LNCAP (cell line): ENCODE measurements around the gene BCL2A1.

Experiments
- TF ChIP-seq, protein P1 (sequence below): fragments of 450-650 bp; IDR thresholded peaks from 2 replicates; pipeline ENCODE4 v1.5.1; 2017; ENCODE audit warnings: mild to moderate bottlenecking

The BCL2A1 gene

DNA sequence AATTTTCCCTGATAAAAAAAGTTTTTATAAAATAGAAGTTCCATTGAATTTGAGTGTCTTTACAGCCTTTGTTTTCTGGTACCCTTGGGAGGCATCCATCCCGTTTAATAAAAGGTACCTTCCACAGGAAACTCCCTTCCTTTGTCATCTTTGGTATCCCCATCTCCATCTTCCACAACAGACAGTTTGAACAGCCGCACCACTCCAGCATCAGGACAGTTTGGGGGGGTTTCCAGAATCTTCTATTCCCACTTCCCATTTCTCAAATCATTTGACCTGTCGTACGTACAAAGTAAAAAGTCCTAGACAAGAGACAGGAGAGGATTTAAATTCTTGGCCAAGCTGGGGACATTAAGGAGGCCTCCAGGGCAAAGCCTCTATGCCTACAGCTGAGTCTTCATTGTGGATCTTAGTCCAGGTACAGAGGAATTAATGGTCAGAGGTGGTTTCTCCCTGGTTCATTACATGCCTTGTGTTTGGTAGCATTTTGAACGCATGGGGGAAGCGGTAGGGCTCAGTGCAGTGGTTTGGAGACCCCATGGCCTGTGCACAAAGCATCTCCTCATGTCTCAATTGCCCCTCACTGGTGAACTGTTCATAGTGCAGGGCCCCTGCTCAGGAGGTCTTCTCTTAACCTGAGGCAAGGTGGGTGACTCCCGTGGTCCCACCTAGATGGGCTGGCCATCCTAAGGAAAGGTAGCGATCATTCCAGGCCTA, 19.4 kb upstream of the BCL2A1 start:
- TF ChIP-seq, protein P1, sequence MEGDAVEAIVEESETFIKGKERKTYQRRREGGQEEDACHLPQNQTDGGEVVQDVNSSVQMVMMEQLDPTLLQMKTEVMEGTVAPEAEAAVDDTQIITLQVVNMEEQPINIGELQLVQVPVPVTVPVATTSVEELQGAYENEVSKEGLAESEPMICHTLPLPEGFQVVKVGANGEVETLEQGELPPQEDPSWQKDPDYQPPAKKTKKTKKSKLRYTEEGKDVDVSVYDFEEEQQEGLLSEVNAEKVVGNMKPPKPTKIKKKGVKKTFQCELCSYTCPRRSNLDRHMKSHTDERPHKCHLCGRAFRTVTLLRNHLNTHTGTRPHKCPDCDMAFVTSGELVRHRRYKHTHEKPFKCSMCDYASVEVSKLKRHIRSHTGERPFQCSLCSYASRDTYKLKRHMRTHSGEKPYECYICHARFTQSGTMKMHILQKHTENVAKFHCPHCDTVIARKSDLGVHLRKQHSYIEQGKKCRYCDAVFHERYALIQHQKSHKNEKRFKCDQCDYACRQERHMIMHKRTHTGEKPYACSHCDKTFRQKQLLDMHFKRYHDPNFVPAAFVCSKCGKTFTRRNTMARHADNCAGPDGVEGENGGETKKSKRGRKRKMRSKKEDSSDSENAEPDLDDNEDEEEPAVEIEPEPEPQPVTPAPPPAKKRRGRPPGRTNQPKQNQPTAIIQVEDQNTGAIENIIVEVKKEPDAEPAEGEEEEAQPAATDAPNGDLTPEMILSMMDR = no peak

DNA sequence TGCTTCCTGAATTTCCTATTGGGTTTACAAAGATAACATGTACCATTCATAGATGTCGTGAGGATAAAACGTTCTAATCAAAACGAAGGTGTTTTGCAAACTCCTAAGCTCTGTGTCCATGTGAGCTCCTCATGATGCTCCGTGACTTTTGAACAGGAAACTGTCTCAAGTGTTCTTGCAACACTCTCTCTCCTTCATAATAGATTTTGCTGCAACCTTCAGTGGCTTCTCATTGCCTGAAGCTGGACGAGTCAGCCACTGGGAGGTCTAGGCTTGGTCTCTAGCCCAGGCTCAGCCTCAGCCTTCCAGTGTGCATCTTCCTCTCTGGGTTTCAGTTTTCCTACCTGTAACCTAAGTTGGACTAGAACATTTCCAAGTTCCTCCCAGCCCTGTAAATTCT, 18.7 kb upstream of the BCL2A1 start:
- TF ChIP-seq, protein P1 = no peak

DNA sequence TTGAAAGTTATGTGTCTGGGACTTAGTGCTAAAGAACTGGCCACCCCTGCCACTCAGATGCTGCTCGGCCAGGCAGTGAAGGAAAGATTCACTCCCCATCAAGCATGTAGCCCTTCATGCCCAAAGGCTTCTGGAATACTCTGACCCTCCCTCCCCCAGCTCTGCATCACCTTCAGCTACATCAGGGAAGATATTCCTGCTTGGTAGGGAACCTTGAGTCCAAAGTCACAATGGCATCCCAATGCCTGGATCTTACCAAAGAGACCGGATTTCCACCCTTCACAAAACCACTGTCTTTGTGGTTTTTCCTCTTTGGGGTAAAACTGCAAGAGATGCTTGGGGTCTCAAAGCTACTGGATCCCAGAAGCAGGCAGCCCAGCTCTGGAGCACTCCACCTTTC, 18.2 kb upstream of the BCL2A1 start:
- TF ChIP-seq, protein P1 = no peak

DNA sequence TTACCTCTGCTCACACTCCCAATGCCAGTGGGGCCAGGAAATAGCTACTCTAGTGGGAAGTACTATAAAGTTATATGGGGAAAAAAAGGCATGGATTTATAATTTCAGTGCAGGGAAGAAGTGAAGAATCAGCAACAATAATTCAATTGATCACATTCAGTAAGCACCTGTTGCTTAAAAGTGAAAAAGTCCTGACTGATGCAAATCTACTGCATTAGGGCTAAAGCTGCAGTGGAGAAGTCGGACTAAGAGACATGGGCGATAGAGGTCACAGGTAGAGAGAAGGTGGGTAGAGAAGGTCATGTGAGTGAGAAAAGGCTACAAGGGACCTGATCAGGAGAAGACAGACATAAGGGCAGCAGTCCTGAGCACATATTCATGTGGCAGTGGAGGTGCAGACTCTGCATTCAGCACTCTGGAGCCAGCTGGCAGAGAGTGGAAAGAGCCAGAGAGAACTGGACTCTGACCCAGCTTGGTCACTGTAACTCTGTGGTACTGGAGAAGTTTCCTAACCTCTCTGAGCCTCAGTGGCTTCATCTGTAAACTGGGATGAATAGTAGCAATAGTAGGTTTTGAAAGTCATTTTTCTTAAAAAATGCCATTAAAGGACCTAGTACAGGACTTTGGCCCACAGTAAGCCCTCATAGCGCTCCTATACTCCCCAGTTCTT, 17.6 kb upstream of the BCL2A1 start:
- TF ChIP-seq, protein P1 = no peak

DNA sequence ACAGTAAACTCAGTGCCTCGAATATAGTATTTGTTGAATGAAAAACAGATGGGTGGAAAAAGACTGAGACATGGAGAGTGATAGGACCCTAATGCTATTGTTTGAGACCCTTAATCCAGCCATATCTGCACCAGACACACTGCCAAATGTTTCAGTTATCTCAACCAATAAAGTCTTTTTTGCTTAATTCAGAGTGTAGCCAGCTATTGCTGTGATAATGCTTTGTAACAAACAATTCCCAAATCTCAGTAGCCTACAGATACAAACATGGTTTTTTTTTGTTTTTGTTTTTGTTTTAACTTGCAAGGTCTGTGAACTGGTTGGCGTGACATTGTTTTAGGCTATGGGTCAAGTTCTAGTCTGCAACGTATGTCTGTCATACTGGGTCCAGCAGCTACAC, 17.0 kb upstream of the BCL2A1 start:
- TF ChIP-seq, protein P1 = no peak

DNA sequence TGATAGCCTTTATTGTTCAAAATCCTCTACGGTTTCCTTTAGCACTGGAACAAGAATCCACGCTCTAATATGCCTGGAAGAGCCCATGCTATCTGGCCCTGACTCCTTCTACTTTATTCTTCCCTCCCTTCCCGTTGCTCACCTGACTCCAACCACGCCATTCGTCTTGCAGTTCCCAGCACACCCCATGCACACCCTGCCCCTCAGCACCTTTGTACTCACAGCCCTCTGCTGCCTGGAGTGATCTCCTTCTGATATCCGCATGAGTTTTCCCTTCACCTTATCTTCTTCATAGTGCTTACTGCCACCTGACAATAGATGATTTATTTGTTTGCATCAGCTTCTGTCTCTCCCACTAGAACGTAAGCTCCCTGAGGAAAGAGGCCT, 16.6 kb upstream of the BCL2A1 start:
- TF ChIP-seq, protein P1 = no peak

DNA sequence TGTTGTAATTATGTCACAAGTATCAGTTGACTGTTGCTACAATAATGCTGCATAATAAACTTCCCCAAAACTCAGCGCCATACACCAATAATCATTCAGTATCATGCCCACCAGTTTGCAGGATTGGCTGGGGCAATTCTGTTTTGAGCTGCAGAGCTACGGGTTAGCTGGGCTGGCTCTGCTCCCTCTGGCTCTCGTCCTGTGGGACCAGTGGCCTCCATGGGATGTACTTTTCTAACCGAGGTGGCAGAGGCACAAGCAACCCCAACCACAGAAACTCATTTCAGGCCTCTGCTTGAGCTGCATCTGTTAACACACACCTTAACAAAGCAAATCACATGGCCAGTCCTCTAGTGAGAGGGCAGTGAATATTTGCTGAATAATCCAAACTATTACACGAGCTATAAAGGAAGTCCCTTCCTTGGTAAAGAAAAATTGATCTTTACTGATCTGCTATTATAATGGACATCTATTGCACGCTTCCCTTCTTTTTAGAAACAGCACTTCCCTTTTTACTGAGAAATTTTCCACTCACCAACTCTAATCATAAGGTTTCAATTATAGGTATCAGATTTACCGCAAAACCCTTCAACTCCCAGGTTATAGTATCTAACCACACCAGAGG, 10.9 kb upstream of the BCL2A1 start:
- TF ChIP-seq, protein P1 = no peak
